VCaP (cell line): ENCODE data around the gene ADPRH.

Experiments
- H3K27ac ChIP-seq: fragments of 450-650 bp; 2 replicates; pipeline ENCODE4 v1.5.1; 2017
- CTCF ChIP-seq: fragments of 450-650 bp; conservative IDR thresholded peaks from 2 replicates; pipeline ENCODE4 v1.5.1; 2017; ENCODE audit warnings: mild to moderate bottlenecking, moderate library complexity

Gene ADPRH

GRCh38 chr3:119609301-119609700, 30.0 kb downstream of the ADPRH start:
- no peak for TF ChIP-seq CTCF
- H3K27ac ChIP-seq = no peak overlapping the region

DNA sequence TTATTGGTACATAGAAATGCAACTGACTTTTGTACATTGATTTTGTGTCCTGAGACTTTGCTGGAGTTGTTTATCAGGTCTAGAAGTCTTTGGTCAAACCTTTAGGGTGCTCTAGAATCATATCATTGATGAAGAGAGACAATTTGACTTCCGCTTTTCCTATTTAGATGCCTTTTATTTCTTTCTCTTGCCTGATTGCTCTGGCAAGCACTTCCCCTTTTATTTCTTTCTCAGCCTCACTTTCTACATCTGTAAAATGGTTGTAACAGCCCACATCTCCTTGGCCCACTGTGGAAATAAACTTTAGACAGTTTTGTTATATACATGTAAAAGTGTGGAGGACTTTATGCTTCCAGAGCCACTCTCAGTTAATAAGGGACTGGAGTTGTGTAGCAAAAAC, 32.4 kb downstream of the ADPRH start:
- no peak for TF ChIP-seq CTCF
- no peak overlapping the region for H3K27ac ChIP-seq

- H3K27ac ChIP-seq = no peak overlapping the region
- TF ChIP-seq CTCF = no peak
Measured at GRCh38 chr3:119613201-119613600, 33.9 kb downstream of the ADPRH start.

GRCh38 chr3:119613872-119614271, 34.6 kb downstream of the ADPRH start:
- H3K27ac ChIP-seq = no peak overlapping the region

DNA sequence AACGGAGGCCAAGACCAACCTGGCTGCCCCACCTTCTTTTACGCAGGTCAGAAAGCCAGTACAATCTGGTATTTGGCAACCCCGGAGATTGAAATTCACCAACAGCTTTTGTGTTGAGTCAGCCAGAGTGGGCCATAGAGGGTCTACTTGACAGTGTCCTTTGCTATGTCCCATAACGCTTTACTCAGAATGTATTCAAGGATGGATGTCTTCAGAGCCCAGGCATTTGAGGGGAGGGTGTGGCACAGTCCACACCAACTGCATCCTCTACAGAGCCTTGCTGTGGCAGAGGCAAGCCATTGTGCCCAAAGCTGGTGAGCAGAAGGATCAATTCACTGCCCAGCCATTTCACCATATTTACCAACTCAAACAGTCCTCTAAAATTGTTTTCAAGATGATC, 36.8 kb downstream of the ADPRH start:
- TF ChIP-seq CTCF = no peak
- no peak overlapping the region for H3K27ac ChIP-seq

More at GRCh38 chr3:119613872-119614271, 34.6 kb downstream of the ADPRH start:
- TF ChIP-seq CTCF = no peak

DNA sequence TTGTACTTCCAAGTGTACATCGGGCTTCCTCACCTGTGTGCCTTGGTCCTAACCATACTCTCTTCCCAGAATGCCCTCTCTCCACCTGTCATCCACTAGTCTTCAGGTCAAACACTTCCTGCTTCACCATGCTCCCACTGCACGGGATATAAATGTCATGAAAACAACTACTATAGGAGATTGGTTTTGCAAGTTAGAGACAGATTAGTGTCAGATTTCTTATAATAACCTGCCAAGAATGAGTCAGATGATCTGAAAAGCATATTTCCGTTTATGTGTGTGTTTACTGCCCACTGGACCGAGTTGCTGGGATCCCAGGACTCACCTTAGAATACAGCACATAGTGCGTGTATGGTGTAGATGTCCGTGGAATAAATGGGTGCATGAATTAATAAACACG, 39.8 kb downstream of the ADPRH start:
- no peak for TF ChIP-seq CTCF
- no peak overlapping the region for H3K27ac ChIP-seq

DNA sequence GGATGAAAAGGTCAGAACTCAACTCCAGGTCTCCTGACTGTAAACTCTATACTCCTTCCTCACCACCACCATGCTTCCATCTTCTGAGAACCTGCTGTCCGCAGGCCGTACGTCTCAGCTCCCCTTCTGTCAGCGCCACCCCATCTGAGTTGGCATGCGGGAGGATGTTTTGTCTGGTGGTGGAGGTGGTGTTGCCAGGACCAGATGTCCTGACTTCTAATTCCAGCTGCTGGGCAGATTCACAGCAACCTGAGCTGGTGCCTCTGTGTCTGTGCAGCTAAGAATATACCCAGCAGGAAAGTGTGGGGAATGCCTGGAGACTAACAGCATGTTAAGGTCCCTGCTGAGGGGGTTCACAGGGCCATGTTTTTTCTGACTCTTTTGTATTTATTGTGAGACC, 41.6 kb downstream of the ADPRH start:
- TF ChIP-seq CTCF = no peak
- no peak overlapping the region for H3K27ac ChIP-seq
